ENCODE results near the gene TNPO3.

Gene TNPO3

GRCh38 chr7:129010075-129010474 is 44.8 kb downstream of the TNPO3 start:
- no peak overlapping the region for H3K23ac ChIP-seq (ENCODE audit: low read depth, low read length, poor library complexity)
- H3K27ac ChIP-seq (replicated peaks; ENCODE audit: low read length) = no peak overlapping the region
- H2BK12ac ChIP-seq (ENCODE audit: low read length) = no peak overlapping the region
- H3K14ac ChIP-seq (ENCODE audit: low read length) = no peak overlapping the region
- no peak overlapping the region for H4K91ac ChIP-seq (ENCODE audit: low read depth, low read length, poor library complexity)
- H2BK5ac ChIP-seq (ENCODE audit: low read length) = no peak overlapping the region
- no peak overlapping the region for H3K4me2 ChIP-seq (ENCODE audit: insufficient read depth, low read length, poor library complexity, severe bottlenecking)
- DNase-seq (ENCODE audit: low spot score) = no peak
- no peak overlapping the region for H2BK120ac ChIP-seq (ENCODE audit: low read depth, low read length)
- no peak overlapping the region for H2AFZ ChIP-seq (ENCODE audit: low read length)
- H2BK15ac ChIP-seq (ENCODE audit: low read length) = no peak overlapping the region
- H3K18ac ChIP-seq (ENCODE audit: low read length) = no peak overlapping the region
- H3K4me3 ChIP-seq (ENCODE audit: low read length in 2 of 2) = no peak overlapping the region
- no peak overlapping the region for H4K8ac ChIP-seq (ENCODE audit: low read depth, low read length)
- no peaks in the 10 kb centered on the region for H3K27me3 ChIP-seq (ENCODE audit: control insufficient read depth in 3 of 3, insufficient read depth in 3 of 3, low read depth in 1 of 3, low read length in 3 of 3)
- H3K36me3 ChIP-seq (replicated peaks in 1 of 2; ENCODE audit: control insufficient read depth in 2 of 2, insufficient read depth in 2 of 2, low read length in 2 of 2) = peaks cover 7 to 90% of the 10 kb centered on the region in 2 donors
- WGBS, 2 donors (ENCODE audit: extremely low coverage in 2 of 2, insufficient read length in 2 of 2, insufficient replicate concordance in 1 of 2) = no CpG with 5 or more reads among the region's 3 CpGs
- no peak overlapping the region for H3K4ac ChIP-seq (ENCODE audit: low read length)
- no peak overlapping the region for H3K9ac ChIP-seq (ENCODE audit: low read depth, low read length, poor library complexity)
- H3K4me1 ChIP-seq (ENCODE audit: control insufficient read depth in 2 of 2, insufficient read depth in 1 of 2, low read depth in 1 of 2, low read length in 2 of 2) = no peaks in the 10 kb centered on the region
- no peak overlapping the region for H2AK5ac ChIP-seq (ENCODE audit: low read depth, low read length)
- H3K79me1 ChIP-seq (ENCODE audit: low read depth, low read length) = no peaks in the 10 kb centered on the region
- no peaks in the 10 kb centered on the region for H3K9me3 ChIP-seq (replicated peaks in 1 of 2; ENCODE audit: control insufficient read depth in 2 of 2, insufficient read depth in 1 of 2, low read depth in 1 of 2, low read length in 2 of 2)

GRCh38 chr7:129009437-129009836 is 45.5 kb downstream of the TNPO3 start:
- Histone ChIP-seq H2AK5ac (ENCODE audit: low read depth, low read length) (no peak overlapping the region), H3K36me3 (replicated peaks in 1 of 2; ENCODE audit: control insufficient read depth in 2 of 2, insufficient read depth in 2 of 2, low read length in 2 of 2) (peaks cover 5 to 90% of the 10 kb centered on the region in 2 donors), H2BK120ac (ENCODE audit: low read depth, low read length) (no peak overlapping the region), H3K9ac (ENCODE audit: low read depth, low read length, poor library complexity) (no peak overlapping the region), H3K14ac (ENCODE audit: low read length) (no peak overlapping the region), H3K4me1 (ENCODE audit: control insufficient read depth in 2 of 2, insufficient read depth in 1 of 2, low read depth in 1 of 2, low read length in 2 of 2) (no peaks in the 10 kb centered on the region), H2AFZ (ENCODE audit: low read length) (no peak overlapping the region), H3K27me3 (ENCODE audit: control insufficient read depth in 3 of 3, insufficient read depth in 3 of 3, low read depth in 1 of 3, low read length in 3 of 3) (no peaks in the 10 kb centered on the region), H3K23ac (ENCODE audit: low read depth, low read length, poor library complexity) (no peak overlapping the region), H3K27ac (replicated peaks; ENCODE audit: low read length) (no peak overlapping the region), H2BK15ac (ENCODE audit: low read length) (no peak overlapping the region), H4K8ac (ENCODE audit: low read depth, low read length) (no peak overlapping the region), H2BK5ac (ENCODE audit: low read length) (no peak overlapping the region), H3K9me3 (replicated peaks in 1 of 2; ENCODE audit: control insufficient read depth in 2 of 2, insufficient read depth in 1 of 2, low read depth in 1 of 2, low read length in 2 of 2) (no peaks in the 10 kb centered on the region), H2BK12ac (ENCODE audit: low read length) (no peak overlapping the region), H4K91ac (ENCODE audit: low read depth, low read length, poor library complexity) (no peak overlapping the region), H3K4ac (ENCODE audit: low read length) (no peak overlapping the region), H3K4me3 (ENCODE audit: low read length in 2 of 2) (no peak overlapping the region), H3K4me2 (ENCODE audit: insufficient read depth, low read length, poor library complexity, severe bottlenecking) (no peak overlapping the region), H3K18ac (ENCODE audit: low read length) (no peak overlapping the region), H3K79me1 (ENCODE audit: low read depth, low read length) (no peaks in the 10 kb centered on the region)
- no peak for DNase-seq (ENCODE audit: low spot score)
- no CpG with 5 or more reads among the region's 3 CpGs for WGBS, 2 donors (ENCODE audit: extremely low coverage in 2 of 2, insufficient read length in 2 of 2, insufficient replicate concordance in 1 of 2)

GRCh38 chr7:129008645-129009414 is 46.1 kb downstream of the TNPO3 start:
- H3K23ac ChIP-seq (ENCODE audit: low read depth, low read length, poor library complexity) = no peak overlapping the region
- no peak for DNase-seq (ENCODE audit: low spot score)
- H3K14ac ChIP-seq (ENCODE audit: low read length) = no peak overlapping the region
- H3K18ac ChIP-seq (ENCODE audit: low read length) = no peak overlapping the region
- no peak overlapping the region for H2BK120ac ChIP-seq (ENCODE audit: low read depth, low read length)
- peaks cover 5 to 90% of the 10 kb centered on the region in 2 donors for H3K36me3 ChIP-seq (replicated peaks in 1 of 2; ENCODE audit: control insufficient read depth in 2 of 2, insufficient read depth in 2 of 2, low read length in 2 of 2)
- no peak overlapping the region for H3K4me2 ChIP-seq (ENCODE audit: insufficient read depth, low read length, poor library complexity, severe bottlenecking)
- WGBS, 2 donors (ENCODE audit: extremely low coverage in 2 of 2, insufficient read length in 2 of 2, insufficient replicate concordance in 1 of 2) = no CpG with 5 or more reads among the region's 2 CpGs
- H3K4me3 ChIP-seq (ENCODE audit: low read length in 2 of 2) = no peak overlapping the region
- H4K91ac ChIP-seq (ENCODE audit: low read depth, low read length, poor library complexity) = no peak overlapping the region
- H3K27ac ChIP-seq (replicated peaks; ENCODE audit: low read length) = no peak overlapping the region
- no peaks in the 10 kb centered on the region for H3K27me3 ChIP-seq (ENCODE audit: control insufficient read depth in 3 of 3, insufficient read depth in 3 of 3, low read depth in 1 of 3, low read length in 3 of 3)
- H4K8ac ChIP-seq (ENCODE audit: low read depth, low read length) = no peak overlapping the region
- no peak overlapping the region for H3K4ac ChIP-seq (ENCODE audit: low read length)
- H2BK5ac ChIP-seq (ENCODE audit: low read length) = no peak overlapping the region
- no peak overlapping the region for H2AK5ac ChIP-seq (ENCODE audit: low read depth, low read length)
- no peak overlapping the region for H2AFZ ChIP-seq (ENCODE audit: low read length)
- H3K4me1 ChIP-seq (ENCODE audit: control insufficient read depth in 2 of 2, insufficient read depth in 1 of 2, low read depth in 1 of 2, low read length in 2 of 2) = no peaks in the 10 kb centered on the region
- H2BK15ac ChIP-seq (ENCODE audit: low read length) = no peak overlapping the region
- H2BK12ac ChIP-seq (ENCODE audit: low read length) = no peak overlapping the region
- no peaks in the 10 kb centered on the region for H3K9me3 ChIP-seq (replicated peaks in 1 of 2; ENCODE audit: control insufficient read depth in 2 of 2, insufficient read depth in 1 of 2, low read depth in 1 of 2, low read length in 2 of 2)
- no peaks in the 10 kb centered on the region for H3K79me1 ChIP-seq (ENCODE audit: low read depth, low read length)
- no peak overlapping the region for H3K9ac ChIP-seq (ENCODE audit: low read depth, low read length, poor library complexity)

- no peak overlapping the region for H4K8ac ChIP-seq (ENCODE audit: low read depth, low read length)
- DNase-seq (ENCODE audit: low spot score) = no peak
- H3K27me3 ChIP-seq (ENCODE audit: control insufficient read depth in 3 of 3, insufficient read depth in 3 of 3, low read depth in 1 of 3, low read length in 3 of 3) = no peaks in the 10 kb centered on the region
- no peak overlapping the region for H2BK15ac ChIP-seq (ENCODE audit: low read length)
- no peak overlapping the region for H2BK12ac ChIP-seq (ENCODE audit: low read length)
- peaks cover 5 to 87% of the 10 kb centered on the region in 2 donors for H3K36me3 ChIP-seq (replicated peaks in 1 of 2; ENCODE audit: control insufficient read depth in 2 of 2, insufficient read depth in 2 of 2, low read length in 2 of 2)
- no peaks in the 10 kb centered on the region for H3K9me3 ChIP-seq (replicated peaks in 1 of 2; ENCODE audit: control insufficient read depth in 2 of 2, insufficient read depth in 1 of 2, low read depth in 1 of 2, low read length in 2 of 2)
- WGBS, 2 donors (ENCODE audit: extremely low coverage in 2 of 2, insufficient read length in 2 of 2, insufficient replicate concordance in 1 of 2) = no CpG with 5 or more reads among the region's 4 CpGs
- H3K4me1 ChIP-seq (ENCODE audit: control insufficient read depth in 2 of 2, insufficient read depth in 1 of 2, low read depth in 1 of 2, low read length in 2 of 2) = no peaks in the 10 kb centered on the region
- no peak overlapping the region for H3K14ac ChIP-seq (ENCODE audit: low read length)
- H3K4me3 ChIP-seq (ENCODE audit: low read length in 2 of 2) = no peak overlapping the region
- no peak overlapping the region for H2BK120ac ChIP-seq (ENCODE audit: low read depth, low read length)
- H3K23ac ChIP-seq (ENCODE audit: low read depth, low read length, poor library complexity) = no peak overlapping the region
- H2BK5ac ChIP-seq (ENCODE audit: low read length) = no peak overlapping the region
- no peak overlapping the region for H2AFZ ChIP-seq (ENCODE audit: low read length)
- H3K4me2 ChIP-seq (ENCODE audit: insufficient read depth, low read length, poor library complexity, severe bottlenecking) = no peak overlapping the region
- H3K18ac ChIP-seq (ENCODE audit: low read length) = no peak overlapping the region
- no peak overlapping the region for H3K27ac ChIP-seq (replicated peaks; ENCODE audit: low read length)
- no peaks in the 10 kb centered on the region for H3K79me1 ChIP-seq (ENCODE audit: low read depth, low read length)
- H2AK5ac ChIP-seq (ENCODE audit: low read depth, low read length) = no peak overlapping the region
- H4K91ac ChIP-seq (ENCODE audit: low read depth, low read length, poor library complexity) = no peak overlapping the region
- H3K4ac ChIP-seq (ENCODE audit: low read length) = no peak overlapping the region
- H3K9ac ChIP-seq (ENCODE audit: low read depth, low read length, poor library complexity) = no peak overlapping the region
Observed at GRCh38 chr7:129007572-129007971, 47.3 kb downstream of the TNPO3 start.

Measured in neuronal stem cell (in vitro differentiated cells).